Measurements from ENCODE around the gene MYO3A. TPM values are rescaled to one million over a fixed set of nuclear protein-coding genes. Genes with fewer than 3 reads are reported as not detected.

MYO3A gene
- under 1 TPM; 0.33 TPM for total RNA-seq
- polyA plus RNA-seq = not detected

GRCh38 chr10:25933653-25934608 is at the start of gene MYO3A:
Gene MYO3A (plus strand): TSS chr10:25934229. CDS start chr10:25952111, 17,882 bp downstream.
- Histone ChIP-seq H3K27ac (ENCODE audit: low read depth in 1 of 2, low read length in 2 of 2) (no peak within 1 kb of the TSS), H3K9me3 (ENCODE audit: control insufficient read depth in 4 of 4, low read length in 3 of 4) (no peaks in the 10 kb centered on the region), H3K4me1 (ENCODE audit: control insufficient read depth in 4 of 4, insufficient read depth in 4 of 4, low read length in 3 of 4) (peaks cover 3 to 10% (median 5%) of the 10 kb centered on the region in 4 donors), H3K4me3 (ENCODE audit: low read depth in 1 of 3, low read length in 3 of 3) (peak within 1 kb of the TSS in 2 of 3 donors; percentile 34 to 40), H3K27me3 (ENCODE audit: control insufficient read depth in 4 of 4, insufficient read depth in 4 of 4, low read length in 3 of 4) (peaks cover 4 to 10% (median 6%) of the 10 kb centered on the region in 4 donors), H3K9ac (ENCODE audit: low read depth in 1 of 2, low read length in 2 of 2) (no peak within 1 kb of the TSS), H3K36me3 (ENCODE audit: control insufficient read depth in 4 of 4, insufficient read depth in 3 of 4, low read depth in 1 of 4, low read length in 3 of 4) (no peaks in the 10 kb centered on the region)
- DNase-seq (ENCODE audit: low spot score) = peak; percentile 34
- TF ChIP-seq GABPA (IDR thresholded peaks at IDR 0.05 in 1 of 2, conservative IDR thresholded peaks at IDR 0.05 in 1 of 2) = no peak
- no peak for TF ChIP-seq FOXA2 (IDR thresholded peaks at IDR 0.05)
- TF ChIP-seq REST (IDR thresholded peaks at IDR 0.05) = no peak
- no peak for TF ChIP-seq NR2F2 (IDR thresholded peaks at IDR 0.05)
- TF ChIP-seq FOXA1 (IDR thresholded peaks at IDR 0.05) = no peak
- TF ChIP-seq ATF3 (IDR thresholded peaks at IDR 0.05) = no peak
- no peak for TF ChIP-seq EGR1 (IDR thresholded peaks at IDR 0.05; ENCODE audit: low read depth in 2 of 2)
- no peak for TF ChIP-seq HNF4G (IDR thresholded peaks at IDR 0.05)
- TF ChIP-seq RXRA (IDR thresholded peaks at IDR 0.05) = no peak
- TF ChIP-seq RAD21 (IDR thresholded peaks at IDR 0.05) = no peak
- no peak for TF ChIP-seq TAF1 (conservative IDR thresholded peaks at IDR 0.05)
- 9% methylated on average over 73 of the region's 73 CpGs for WGBS

- Histone ChIP-seq H3K4me3 (ENCODE audit: low read depth in 1 of 3, low read length in 3 of 3) (no peak overlapping the region), H3K36me3 (ENCODE audit: control insufficient read depth in 4 of 4, insufficient read depth in 3 of 4, low read depth in 1 of 4, low read length in 3 of 4) (no peaks in the 10 kb centered on the region), H3K9me3 (ENCODE audit: control insufficient read depth in 4 of 4, low read length in 3 of 4) (no peaks in the 10 kb centered on the region), H3K27me3 (ENCODE audit: control insufficient read depth in 4 of 4, insufficient read depth in 4 of 4, low read length in 3 of 4) (no peaks in the 10 kb centered on the region), H3K4me1 (ENCODE audit: control insufficient read depth in 4 of 4, insufficient read depth in 4 of 4, low read length in 3 of 4) (no peaks in the 10 kb centered on the region), H3K27ac (ENCODE audit: low read depth in 1 of 2, low read length in 2 of 2) (no peak overlapping the region), H3K9ac (ENCODE audit: low read depth in 1 of 2, low read length in 2 of 2) (no peak overlapping the region)
- TF ChIP-seq YY1 (IDR thresholded peaks at IDR 0.05) (no peak), MAX (IDR thresholded peaks at IDR 0.05) (no peak), HNF4A (conservative IDR thresholded peaks at IDR 0.05) (no peak), NR2F2 (IDR thresholded peaks at IDR 0.05) (no peak), FOXA1 (IDR thresholded peaks at IDR 0.05) (no peak), ATF3 (IDR thresholded peaks at IDR 0.05) (no peak), GABPA (IDR thresholded peaks at IDR 0.05 in 1 of 2, conservative IDR thresholded peaks at IDR 0.05 in 1 of 2) (no peak), CTCF (IDR thresholded peaks at IDR 0.05; ENCODE audit: low read depth, low read length, missing input control) (no peak), HNF4G (IDR thresholded peaks at IDR 0.05) (no peak), RAD21 (IDR thresholded peaks at IDR 0.05) (no peak)
- WGBS = 79% methylated on average over 5 of the region's 5 CpGs
- DNase-seq (ENCODE audit: low spot score) = no peak
Measured at GRCh38 chr10:25888627-25889026, 45.4 kb upstream of the MYO3A start.

Measured in liver (tissue), 9 donors.